ENCODE measurements around the gene CABP7.

- TF ChIP-seq, protein P1, sequence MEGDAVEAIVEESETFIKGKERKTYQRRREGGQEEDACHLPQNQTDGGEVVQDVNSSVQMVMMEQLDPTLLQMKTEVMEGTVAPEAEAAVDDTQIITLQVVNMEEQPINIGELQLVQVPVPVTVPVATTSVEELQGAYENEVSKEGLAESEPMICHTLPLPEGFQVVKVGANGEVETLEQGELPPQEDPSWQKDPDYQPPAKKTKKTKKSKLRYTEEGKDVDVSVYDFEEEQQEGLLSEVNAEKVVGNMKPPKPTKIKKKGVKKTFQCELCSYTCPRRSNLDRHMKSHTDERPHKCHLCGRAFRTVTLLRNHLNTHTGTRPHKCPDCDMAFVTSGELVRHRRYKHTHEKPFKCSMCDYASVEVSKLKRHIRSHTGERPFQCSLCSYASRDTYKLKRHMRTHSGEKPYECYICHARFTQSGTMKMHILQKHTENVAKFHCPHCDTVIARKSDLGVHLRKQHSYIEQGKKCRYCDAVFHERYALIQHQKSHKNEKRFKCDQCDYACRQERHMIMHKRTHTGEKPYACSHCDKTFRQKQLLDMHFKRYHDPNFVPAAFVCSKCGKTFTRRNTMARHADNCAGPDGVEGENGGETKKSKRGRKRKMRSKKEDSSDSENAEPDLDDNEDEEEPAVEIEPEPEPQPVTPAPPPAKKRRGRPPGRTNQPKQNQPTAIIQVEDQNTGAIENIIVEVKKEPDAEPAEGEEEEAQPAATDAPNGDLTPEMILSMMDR (IDR thresholded peaks at IDR 0.05; ENCODE audit: low read depth, low read length, poor library complexity, severe bottlenecking), result no peak
- TF ChIP-seq EZH2phosphoT487 (IDR thresholded peaks at IDR 0.05; ENCODE audit: borderline replicate concordance, low read length), result no peak
Observed at GRCh38 chr22:29673361-29674066, 46.3 kb upstream of the CABP7 start.

Measured in DOHH2 (cell line).